Activated T-cell treated with anti-CD3 and anti-CD28 coated beads, Interleukin-2, amount 50 U/mL, for 72 hours (primary cell): Measurements from ENCODE around the gene KCNV2. TPM values are rescaled to one million over a fixed set of nuclear protein-coding genes. Genes with fewer than 3 reads are reported as not detected.
"Not testable (repeated sequence)": the region's sequence is repeated elsewhere in the genome, so short reads cannot be mapped to it uniquely, and the experiment has no call there.

ENCODE experiments used
- ATAC-seq, 2 donors: fragments of 150-1000 bp; cut with Tn5 transposase; replicated peaks in 1 of 2; 2 replicates each; pipeline ENCODE4 v1.10.0; 2021; ENCODE audit warnings: moderate library complexity in 2 of 2, mild to moderate bottlenecking in 1 of 2
- DNase-seq, 2 donors: peaks; one replicate each; pipeline ENCODE4 v3.0.0; 2021 to 2022; ENCODE audit warnings: mixed read lengths in 1 of 2
- H3K27ac Mint-ChIP-seq: one replicate; pipeline ENCODE4 v1.8.0; 2022; ENCODE audit warnings: mild to moderate bottlenecking, moderate library complexity, mixed read lengths
- H3K27me3 Mint-ChIP-seq: one replicate; pipeline ENCODE4 v1.8.0; 2022; ENCODE audit warnings: low read depth, mixed read lengths
- H3K36me3 Mint-ChIP-seq, 2 donors: one replicate each; pipeline ENCODE4 v1.8.0; 2022; ENCODE audit warnings: mixed read lengths in 2 of 2, mild to moderate bottlenecking in 1 of 2; ENCODE audit not compliant: insufficient read depth in 2 of 2
- H3K4me1 Mint-ChIP-seq: one replicate; pipeline ENCODE4 v1.8.0; 2022; ENCODE audit warnings: low read depth, mixed read lengths
- H3K4me3 Mint-ChIP-seq, 2 donors: one replicate each; pipeline ENCODE4 v1.8.0; 2022; ENCODE audit warnings: mild to moderate bottlenecking in 2 of 2, mixed read lengths in 2 of 2, moderate library complexity in 2 of 2
- H3K9me3 Mint-ChIP-seq, 2 donors: one replicate each; pipeline ENCODE4 v1.8.0; 2022; ENCODE audit warnings: mixed read lengths in 2 of 2
- total RNA-seq, 2 donors: library from RNA; stranded (reverse); gene quantifications; one replicate each; pipeline ENCODE4 v1.2.3, GENCODE V29; 2022

KCNV2 gene
- total RNA-seq, 2 donors from 2014 or later, result not detected

DNA sequence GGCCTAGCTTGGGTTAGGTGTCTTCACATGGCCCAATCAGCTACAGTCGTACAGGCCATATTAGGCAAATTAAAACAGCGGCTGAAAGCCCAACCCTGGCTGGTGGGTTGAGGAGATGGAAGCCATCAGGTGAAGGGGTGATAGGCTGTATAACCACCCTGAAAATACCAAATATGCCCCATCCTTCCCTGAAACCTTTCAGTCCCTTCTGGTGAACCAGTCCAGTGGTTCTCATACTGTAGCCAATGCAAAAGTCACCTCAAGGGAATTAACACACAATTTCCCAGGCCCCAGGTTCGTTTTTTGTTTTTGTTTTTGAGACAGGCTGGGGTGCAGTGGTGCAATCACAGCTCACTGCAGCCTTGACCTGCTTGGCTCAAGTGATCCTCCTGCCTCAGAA, 19.8 kb upstream of the KCNV2 start:
- no peaks in the 10 kb centered on the region for H3K27me3 Mint-ChIP-seq
- ATAC-seq, result no peak
- no peak overlapping the region for H3K27ac Mint-ChIP-seq
- no peaks in the 10 kb centered on the region for H3K9me3 Mint-ChIP-seq
- H3K4me3 Mint-ChIP-seq, result no peak overlapping the region
- H3K36me3 Mint-ChIP-seq, result no peaks in the 10 kb centered on the region
- no peaks in the 10 kb centered on the region for H3K4me1 Mint-ChIP-seq
- no peak for DNase-seq

DNA sequence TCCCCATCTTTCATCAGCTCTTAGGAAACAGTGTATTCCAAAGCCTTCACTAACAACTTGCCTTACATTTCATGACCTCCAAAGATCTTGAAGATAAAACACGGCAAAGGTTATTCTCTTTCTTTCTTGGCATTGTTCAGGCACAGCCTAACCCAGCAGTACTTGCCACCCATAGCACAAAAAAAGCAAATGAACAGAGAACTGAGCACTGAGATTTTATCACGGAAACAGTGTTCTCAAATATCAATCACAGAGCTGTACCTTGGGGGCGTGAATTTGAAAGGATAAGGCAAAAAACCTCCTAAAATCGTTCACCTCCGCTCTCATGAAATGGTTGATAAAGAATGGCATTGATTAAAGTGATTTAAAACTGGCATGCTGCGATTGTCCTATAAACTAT, 16.9 kb upstream of the KCNV2 start:
- no peaks in the 10 kb centered on the region for H3K4me1 Mint-ChIP-seq
- no peaks in the 10 kb centered on the region for H3K36me3 Mint-ChIP-seq
- no peak overlapping the region for H3K4me3 Mint-ChIP-seq
- H3K9me3 Mint-ChIP-seq, result no peaks in the 10 kb centered on the region
- no peaks in the 10 kb centered on the region for H3K27me3 Mint-ChIP-seq
- H3K27ac Mint-ChIP-seq, result no peak overlapping the region
- DNase-seq, result no peak
- no peak for ATAC-seq

DNA sequence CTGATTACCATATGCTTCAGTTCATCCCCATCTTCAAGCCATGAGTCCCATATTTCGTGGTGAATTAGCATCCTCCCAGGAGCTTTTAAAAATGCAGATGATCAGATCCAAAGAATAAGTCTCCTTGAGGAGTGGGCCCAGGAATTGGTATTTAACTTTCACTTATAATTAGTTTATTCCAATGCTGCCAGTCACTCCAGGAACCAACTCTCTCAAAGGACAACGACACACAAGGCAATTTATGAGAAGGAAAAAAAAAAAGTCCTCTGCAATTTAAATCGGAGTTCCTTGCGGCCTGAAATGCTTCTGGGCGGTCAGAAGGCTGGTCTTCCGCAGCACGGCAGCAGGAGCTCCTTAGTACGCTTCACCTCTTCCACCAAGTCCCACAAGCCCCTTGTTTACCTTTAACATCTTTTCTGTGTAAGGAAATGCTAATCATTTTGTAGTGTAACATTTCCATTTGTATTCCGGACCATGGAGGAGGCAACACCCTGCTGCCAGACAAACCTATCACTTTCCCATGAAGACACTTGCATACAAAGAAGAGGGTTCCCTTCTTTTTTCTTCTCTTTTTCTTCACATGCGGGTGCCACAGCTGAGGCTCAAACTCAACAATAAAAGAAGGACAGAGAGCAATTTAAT, 16.3 kb upstream of the KCNV2 start:
- Mint-ChIP-seq H3K27me3 (no peaks in the 10 kb centered on the region), H3K27ac (no peak overlapping the region), H3K4me3 (no peak overlapping the region), H3K36me3 (no peaks in the 10 kb centered on the region), H3K9me3 (no peaks in the 10 kb centered on the region), H3K4me1 (no peaks in the 10 kb centered on the region)
- ATAC-seq (no peak), DNase-seq (no peak)

DNA sequence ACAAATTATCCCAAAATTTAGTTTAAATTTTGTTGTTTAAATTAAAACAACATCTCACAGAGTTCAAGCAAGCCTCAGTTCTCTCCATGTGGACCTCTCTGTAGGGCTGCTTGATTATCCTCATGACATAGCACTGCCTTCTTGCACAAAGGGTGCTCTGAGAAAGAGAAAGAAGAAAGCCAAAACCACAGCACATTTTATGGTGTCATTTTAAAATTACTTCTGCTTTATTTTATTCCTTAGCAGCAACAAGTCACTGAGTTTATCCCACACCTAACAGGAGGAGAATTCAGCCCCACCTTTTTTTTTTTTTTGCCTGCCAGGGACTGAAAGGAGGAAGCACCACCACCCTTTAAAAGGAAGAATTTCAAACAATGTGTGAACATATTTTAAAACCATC, 12.8 kb upstream of the KCNV2 start:
- peaks cover 0 to 5% of the 10 kb centered on the region in 2 donors for H3K36me3 Mint-ChIP-seq
- H3K27ac Mint-ChIP-seq, result no peak overlapping the region
- DNase-seq, result no peak
- ATAC-seq, result no peak
- H3K9me3 Mint-ChIP-seq, result no peaks in the 10 kb centered on the region
- no peaks in the 10 kb centered on the region for H3K4me1 Mint-ChIP-seq
- H3K27me3 Mint-ChIP-seq, result no peaks in the 10 kb centered on the region
- H3K4me3 Mint-ChIP-seq, result no peak overlapping the region

DNA sequence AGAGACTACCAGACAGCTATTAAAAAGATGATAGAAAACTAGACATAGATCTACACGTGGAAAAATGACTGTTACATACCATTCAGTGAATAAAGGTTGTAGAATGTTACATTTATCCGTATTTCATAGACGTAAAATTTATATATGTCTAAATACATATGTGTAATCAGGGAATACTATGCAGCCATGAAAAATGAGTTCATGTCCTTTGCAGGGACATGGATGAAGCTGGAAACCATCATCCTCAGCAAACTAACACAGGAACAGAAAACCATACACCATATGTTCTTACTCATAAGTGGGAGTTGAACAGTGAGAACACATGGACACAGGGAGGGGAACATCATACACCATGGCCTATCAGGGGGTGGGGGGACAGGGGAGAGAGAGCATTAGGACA, 10.1 kb upstream of the KCNV2 start:
- not testable (repeated sequence) for H3K27ac Mint-ChIP-seq, H3K36me3 Mint-ChIP-seq

DNA sequence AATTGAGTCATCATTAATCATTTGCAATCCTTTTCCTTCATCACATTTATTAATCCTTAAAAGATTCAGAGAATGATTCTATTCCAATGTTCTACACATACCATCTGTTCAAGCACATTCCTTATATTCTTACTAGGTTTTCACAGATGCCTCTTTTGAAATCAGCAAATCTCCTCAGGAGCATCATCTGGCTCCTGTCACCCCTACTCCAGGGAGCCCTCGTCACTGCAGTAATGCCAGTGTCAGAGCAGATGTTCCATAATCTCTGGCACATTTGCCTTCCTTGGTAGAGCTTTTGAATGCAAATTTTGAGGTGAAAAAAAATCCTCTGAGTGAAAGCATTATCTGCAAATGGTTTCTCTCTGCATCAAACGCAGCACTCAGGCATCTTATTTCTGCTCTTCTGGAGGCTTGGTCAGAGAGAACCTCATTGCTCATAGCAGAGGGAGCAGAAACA, 7.6 kb upstream of the KCNV2 start:
- no peak overlapping the region for H3K27ac Mint-ChIP-seq
- H3K36me3 Mint-ChIP-seq, result peaks cover 0 to 5% of the 10 kb centered on the region in 2 donors
- no peak overlapping the region for H3K4me3 Mint-ChIP-seq
- DNase-seq (no peak), ATAC-seq (no peak)
- H3K27me3 Mint-ChIP-seq, result no peaks in the 10 kb centered on the region
- H3K4me1 Mint-ChIP-seq, result no peaks in the 10 kb centered on the region
- no peaks in the 10 kb centered on the region for H3K9me3 Mint-ChIP-seq

More for the DNA sequence above, 10.1 kb upstream of the KCNV2 start:
- not testable (repeated sequence) for H3K9me3 Mint-ChIP-seq, H3K27me3 Mint-ChIP-seq, H3K4me1 Mint-ChIP-seq, DNase-seq, ATAC-seq, H3K4me3 Mint-ChIP-seq

DNA sequence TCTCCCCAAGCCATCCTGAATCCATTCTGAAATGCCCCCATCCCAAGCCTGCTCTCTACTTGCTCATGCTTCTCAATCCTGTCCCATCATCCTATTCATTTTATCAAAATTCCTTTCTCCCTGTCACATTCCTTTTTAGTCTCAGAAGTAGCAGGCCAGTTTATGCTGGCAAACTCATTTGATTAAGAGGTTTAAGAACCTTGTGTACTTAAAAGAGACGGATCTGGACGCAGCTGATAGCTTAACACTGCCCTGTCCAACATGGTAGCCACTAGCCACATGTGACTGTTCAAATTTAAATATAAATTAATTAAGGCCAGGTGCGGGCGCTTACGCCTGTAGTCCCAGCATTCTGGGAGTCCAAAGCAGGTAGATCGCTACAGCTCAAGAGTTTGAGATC, 5.6 kb upstream of the KCNV2 start:
- Mint-ChIP-seq H3K4me3 (no peak overlapping the region), H3K36me3 (peaks cover 0 to 3% of the 10 kb centered on the region in 2 donors), H3K4me1 (no peaks in the 10 kb centered on the region), H3K27me3 (no peaks in the 10 kb centered on the region), H3K9me3 (no peaks in the 10 kb centered on the region), H3K27ac (no peak overlapping the region)
- ATAC-seq (no peak), DNase-seq (no peak)

DNA sequence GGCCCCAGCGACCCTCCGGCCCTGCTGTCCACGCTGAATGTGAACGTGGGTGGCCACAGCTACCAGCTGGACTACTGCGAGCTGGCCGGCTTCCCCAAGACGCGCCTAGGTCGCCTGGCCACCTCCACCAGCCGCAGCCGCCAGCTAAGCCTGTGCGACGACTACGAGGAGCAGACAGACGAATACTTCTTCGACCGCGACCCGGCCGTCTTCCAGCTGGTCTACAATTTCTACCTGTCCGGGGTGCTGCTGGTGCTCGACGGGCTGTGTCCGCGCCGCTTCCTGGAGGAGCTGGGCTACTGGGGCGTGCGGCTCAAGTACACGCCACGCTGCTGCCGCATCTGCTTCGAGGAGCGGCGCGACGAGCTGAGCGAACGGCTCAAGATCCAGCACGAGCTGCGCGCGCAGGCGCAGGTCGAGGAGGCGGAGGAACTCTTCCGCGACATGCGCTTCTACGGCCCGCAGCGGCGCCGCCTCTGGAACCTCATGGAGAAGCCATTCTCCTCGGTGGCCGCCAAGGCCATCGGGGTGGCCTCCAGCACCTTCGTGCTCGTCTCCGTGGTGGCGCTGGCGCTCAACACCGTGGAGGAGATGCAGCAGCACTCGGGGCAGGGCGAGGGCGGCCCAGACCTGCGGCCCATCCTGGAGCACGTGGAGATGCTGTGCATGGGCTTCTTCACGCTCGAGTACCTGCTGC, 839 bp downstream of the KCNV2 start:
- no peaks in the 10 kb centered on the region for H3K4me1 Mint-ChIP-seq
- H3K27me3 Mint-ChIP-seq, result no peaks in the 10 kb centered on the region
- ATAC-seq (no peak), DNase-seq (no peak)
- peaks cover 3% of the 10 kb centered on the region in 2 donors for H3K9me3 Mint-ChIP-seq
- no peak overlapping the region for H3K4me3 Mint-ChIP-seq
- H3K36me3 Mint-ChIP-seq, result peaks cover 4 to 9% of the 10 kb centered on the region in 2 donors
- H3K27ac Mint-ChIP-seq, result no peak overlapping the region

DNA sequence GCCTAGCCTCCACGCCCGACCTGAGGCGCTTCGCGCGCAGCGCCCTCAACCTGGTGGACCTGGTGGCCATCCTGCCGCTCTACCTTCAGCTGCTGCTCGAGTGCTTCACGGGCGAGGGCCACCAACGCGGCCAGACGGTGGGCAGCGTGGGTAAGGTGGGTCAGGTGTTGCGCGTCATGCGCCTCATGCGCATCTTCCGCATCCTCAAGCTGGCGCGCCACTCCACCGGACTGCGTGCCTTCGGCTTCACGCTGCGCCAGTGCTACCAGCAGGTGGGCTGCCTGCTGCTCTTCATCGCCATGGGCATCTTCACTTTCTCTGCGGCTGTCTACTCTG, 1.4 kb downstream of the KCNV2 start:
- Mint-ChIP-seq H3K4me1 (no peaks in the 10 kb centered on the region), H3K27me3 (no peaks in the 10 kb centered on the region), H3K27ac (no peak overlapping the region), H3K4me3 (no peak overlapping the region), H3K36me3 (peaks cover 4 to 9% of the 10 kb centered on the region in 2 donors), H3K9me3 (peaks cover 3% of the 10 kb centered on the region in 2 donors)
- no peak for ATAC-seq
- DNase-seq, result no peak

DNA sequence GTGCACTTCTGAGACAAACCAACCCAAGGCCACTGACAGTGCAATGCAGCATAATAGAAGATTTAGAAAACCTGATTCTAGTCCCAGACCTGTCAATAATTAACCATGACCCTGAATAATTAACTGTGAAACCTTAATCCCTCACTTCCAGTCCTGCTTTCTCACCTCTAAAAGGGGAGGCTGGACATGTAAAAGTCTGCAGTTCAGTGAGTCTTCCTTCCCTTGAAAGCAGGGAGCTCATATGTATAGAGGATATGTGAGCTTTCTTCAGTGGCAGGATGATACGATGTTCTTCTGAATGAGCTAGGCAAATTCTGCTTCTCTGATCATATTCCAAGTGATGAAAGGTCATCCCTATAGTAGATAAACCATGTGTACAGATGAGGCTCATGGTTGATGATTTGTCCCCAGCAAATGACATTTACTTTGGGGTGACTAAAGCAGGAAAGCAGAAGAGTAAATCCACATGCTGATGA, 2.9 kb downstream of the KCNV2 start:
- DNase-seq, result no peak
- ATAC-seq, result no peak
- Mint-ChIP-seq H3K9me3 (peaks cover 3% of the 10 kb centered on the region in 2 donors), H3K4me1 (no peaks in the 10 kb centered on the region), H3K27me3 (no peaks in the 10 kb centered on the region), H3K27ac (no peak overlapping the region), H3K4me3 (no peak overlapping the region), H3K36me3 (peaks cover 4 to 9% of the 10 kb centered on the region in 2 donors)

DNA sequence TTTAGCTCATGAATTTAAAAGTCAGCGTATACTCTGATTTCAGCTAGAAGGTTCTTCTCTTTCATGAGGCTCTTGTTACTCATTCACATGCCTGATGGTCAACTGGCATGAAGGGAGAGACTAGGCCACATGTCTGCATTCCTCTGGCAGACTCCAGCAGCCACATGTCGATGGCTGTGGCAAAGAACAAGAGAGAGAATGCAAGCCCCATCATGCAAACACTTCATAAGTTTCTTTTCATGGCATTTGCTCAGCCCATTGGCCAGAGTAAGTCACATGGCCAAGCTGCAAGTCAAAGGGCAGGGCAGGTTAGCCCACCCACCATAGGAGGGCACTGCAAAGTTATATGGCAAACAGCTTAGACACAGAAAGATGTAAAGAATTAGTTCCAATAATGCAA, 5.4 kb downstream of the KCNV2 start:
- no peaks in the 10 kb centered on the region for H3K27me3 Mint-ChIP-seq
- ATAC-seq, result peak in 1 of 2 donors; percentile 56
- no peak overlapping the region for H3K4me3 Mint-ChIP-seq
- no peak for DNase-seq
- H3K4me1 Mint-ChIP-seq, result no peaks in the 10 kb centered on the region
- H3K9me3 Mint-ChIP-seq, result peaks cover 0 to 3% of the 10 kb centered on the region in 2 donors
- no peak overlapping the region for H3K27ac Mint-ChIP-seq
- H3K36me3 Mint-ChIP-seq, result peaks cover 4 to 5% of the 10 kb centered on the region in 2 donors

DNA sequence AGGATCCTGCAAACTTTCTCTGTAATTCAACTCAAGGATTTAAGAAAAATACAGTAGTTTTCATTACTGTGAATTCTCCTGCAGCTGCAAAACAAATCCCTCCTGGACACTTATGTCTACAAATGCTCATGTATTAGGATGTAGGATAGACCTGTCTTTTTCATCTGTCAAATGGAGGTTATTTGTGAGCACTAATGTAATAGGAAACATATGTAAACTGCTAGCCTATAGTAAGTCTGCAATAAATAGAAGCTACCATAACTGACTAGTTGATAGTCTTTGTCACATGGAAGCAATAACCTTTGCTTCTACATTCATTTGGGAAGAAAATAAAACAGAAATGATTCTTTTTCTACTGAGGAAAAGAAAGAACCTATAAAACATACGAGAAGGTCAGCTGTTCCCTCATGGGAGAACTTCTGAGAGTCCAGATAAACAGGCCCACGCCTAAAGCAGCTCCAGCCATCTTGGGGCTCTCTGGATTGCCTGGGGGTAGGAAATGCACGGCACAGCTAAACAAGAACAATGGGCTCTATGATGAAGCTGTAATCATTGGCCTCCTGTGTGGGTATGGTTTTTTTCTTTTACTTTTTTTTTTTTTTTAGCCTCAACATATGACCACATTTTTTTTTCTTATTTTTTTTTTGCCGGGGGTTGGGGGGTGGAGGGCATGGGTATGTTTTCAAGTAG, 6.2 kb downstream of the KCNV2 start:
- Mint-ChIP-seq H3K4me1 (no peaks in the 10 kb centered on the region), H3K27ac (peak overlapping the region; percentile 28), H3K36me3 (peaks cover 4 to 5% of the 10 kb centered on the region in 2 donors), H3K4me3 (no peak overlapping the region), H3K27me3 (no peaks in the 10 kb centered on the region), H3K9me3 (peaks cover 0 to 3% of the 10 kb centered on the region in 2 donors)
- ATAC-seq (no peak), DNase-seq (no peak)

DNA sequence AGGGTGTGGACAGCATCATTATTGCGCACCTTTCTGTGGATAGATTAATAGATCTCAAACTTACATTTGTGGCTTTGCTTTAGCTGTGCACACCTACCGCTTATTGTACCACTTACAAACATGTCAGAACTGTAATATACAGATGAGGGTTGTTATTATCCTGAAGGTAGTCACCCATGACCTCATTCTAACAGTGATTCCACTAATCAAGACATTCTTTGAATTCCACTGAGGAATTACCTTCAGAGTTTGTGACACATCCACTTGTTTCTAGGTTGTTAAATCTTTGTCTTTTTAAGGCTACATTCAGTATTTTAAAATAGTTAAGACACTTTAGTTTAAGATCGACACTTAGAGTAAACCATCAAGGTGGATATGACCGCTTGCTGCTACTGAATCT, 7.8 kb downstream of the KCNV2 start:
- Mint-ChIP-seq H3K27ac (no peak overlapping the region), H3K27me3 (no peaks in the 10 kb centered on the region), H3K4me3 (no peak overlapping the region), H3K36me3 (no peaks in the 10 kb centered on the region), H3K9me3 (no peaks in the 10 kb centered on the region), H3K4me1 (no peaks in the 10 kb centered on the region)
- DNase-seq (no peak), ATAC-seq (no peak)
